SIG-M5 treated with dmso at 0.1 percent for 504 hours (cell line): ENCODE measurements around the gene NHEJ1.

Experiments used
- DNase-seq: peaks from one replicate; lab custom pipeline; 2025; ENCODE audit not compliant: unreplicated experiment; lab: John Stamatoyannopoulos, UW

NHEJ1 gene

DNA sequence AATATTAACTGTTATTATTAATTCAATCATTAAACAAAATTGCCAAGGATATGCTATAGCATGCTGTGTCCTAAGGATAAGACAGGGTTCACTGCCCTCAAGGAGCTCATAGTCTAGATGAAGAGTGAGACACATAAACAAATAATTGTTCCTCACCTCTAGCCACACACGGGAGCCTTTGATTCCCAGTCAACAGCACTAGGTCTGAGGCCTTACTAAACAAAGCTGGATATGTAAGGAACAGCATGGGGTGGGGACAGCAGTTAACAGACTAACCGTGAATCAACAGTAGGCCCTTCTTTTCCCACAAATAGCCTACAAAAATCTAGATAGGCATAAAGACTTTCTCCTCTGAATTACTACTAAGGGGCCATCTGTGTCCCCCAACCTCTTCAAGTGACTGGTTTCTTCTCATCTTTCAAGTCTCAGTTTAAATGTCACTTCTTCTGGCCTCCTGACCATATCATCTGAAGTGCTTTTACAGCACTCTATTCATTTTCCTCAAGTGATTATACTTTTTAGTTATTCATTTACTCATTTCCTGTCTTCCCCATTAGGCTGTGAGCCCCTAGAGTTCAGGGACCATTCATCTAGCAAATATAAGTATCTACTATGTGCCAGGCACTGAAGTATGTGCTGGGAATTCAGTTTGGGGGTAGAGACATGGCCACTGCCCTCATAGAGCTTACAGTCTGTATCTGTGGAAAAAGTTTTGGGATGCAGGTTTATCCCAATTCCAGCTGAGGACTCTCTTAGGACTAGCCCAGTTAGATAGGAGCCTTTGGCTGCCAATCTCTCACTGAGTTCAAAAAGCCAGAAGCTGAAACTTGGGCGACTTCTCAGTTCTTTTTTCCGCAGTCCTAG lies 69.9 kb downstream of the NHEJ1 start:
- DNase-seq = no peak

DNA sequence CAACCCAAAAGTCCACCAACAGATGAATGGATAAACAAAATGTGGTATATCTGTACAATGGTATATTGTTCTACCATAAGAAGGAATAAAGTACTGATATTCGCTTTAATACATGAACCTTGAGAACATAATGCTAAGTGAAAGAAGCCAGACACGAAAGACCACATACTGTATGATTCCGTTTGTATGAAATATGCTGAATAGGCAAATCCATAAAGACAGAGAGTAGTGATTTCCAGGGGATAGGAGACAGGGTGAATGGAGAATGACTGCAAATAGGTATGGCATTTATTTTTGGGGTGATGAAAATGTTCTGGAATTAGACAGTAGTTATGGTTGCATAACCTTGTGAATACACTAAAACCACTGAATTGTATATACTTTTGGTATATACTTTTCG lies 71.3 kb downstream of the NHEJ1 start:
- DNase-seq = no peak

DNA sequence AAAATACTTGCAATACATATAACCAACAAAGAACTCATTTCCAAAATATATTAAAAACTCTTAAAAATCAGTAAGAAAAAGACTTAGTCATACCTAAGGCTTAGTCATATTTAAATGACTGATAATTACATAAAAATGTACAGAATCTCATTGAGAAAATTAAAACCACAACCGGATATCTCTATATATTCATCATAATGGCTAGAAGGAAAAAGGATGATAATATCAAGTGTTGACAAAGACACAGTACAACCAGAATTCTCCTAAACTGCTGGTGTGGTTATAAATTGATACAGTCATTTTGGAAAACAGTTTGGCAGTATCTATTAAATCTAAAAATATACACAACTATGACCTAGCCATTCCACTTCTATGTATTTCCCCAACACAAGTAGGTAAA lies 72.8 kb downstream of the NHEJ1 start:
- no peak for DNase-seq

DNA sequence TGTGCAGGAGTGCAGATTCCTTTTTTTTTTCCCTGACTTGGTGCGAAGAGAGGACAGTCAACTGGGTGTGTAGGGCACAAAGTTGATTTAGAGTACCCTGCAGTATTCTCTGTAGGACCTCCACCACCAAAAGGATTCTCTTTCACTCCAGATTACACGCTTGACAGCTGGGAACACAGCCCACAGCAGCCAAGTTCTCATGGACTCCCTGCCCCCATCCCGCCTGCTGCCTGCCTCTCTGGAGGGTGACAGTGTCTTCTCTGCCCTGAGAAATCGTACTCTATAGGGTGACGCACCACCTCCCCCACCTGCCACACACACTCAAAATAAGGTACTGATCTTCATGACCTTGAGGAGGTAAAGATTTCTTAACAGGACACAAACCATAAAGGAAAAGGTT lies 73.3 kb downstream of the NHEJ1 start:
- no peak for DNase-seq

DNA sequence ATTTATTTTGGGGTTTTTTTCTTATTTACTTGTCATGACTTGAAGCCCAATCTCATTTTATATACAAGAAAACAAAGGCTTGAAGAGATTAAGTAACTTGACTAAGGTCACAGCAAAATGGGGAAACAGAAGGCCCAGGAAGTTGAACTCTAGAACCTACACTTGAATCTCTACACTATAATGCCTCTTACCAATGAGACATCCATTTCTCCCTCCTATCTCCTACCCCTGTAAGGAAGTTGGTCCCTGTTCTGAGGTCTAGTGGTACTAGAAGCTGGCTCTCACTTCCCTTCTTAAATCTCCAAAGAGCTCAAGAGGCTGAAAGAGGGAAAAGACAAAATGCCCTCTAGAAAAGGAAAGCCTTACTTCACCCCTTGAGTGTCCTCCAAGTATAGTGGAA lies 74.4 kb downstream of the NHEJ1 start:
- DNase-seq = peak; percentile 70

DNA sequence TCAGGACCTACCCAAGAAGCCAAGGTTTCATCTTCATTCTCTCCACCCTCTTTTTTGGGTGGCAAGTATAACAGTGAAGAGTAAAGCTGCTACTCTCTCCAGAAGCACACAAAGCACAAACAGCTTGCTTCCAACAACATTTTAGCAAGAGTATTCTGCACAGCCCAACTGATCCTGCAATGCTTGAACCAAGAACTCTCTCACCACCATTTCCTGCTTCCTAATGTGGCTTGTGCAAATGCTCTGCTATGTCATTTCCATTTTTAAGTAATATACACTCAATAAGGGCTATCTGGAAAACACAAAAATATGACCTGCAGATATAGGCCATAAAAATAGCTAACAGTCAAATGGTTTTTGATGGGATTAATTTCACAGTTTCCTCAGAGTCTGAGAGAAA lies 75.8 kb downstream of the NHEJ1 start:
- no peak for DNase-seq

DNA sequence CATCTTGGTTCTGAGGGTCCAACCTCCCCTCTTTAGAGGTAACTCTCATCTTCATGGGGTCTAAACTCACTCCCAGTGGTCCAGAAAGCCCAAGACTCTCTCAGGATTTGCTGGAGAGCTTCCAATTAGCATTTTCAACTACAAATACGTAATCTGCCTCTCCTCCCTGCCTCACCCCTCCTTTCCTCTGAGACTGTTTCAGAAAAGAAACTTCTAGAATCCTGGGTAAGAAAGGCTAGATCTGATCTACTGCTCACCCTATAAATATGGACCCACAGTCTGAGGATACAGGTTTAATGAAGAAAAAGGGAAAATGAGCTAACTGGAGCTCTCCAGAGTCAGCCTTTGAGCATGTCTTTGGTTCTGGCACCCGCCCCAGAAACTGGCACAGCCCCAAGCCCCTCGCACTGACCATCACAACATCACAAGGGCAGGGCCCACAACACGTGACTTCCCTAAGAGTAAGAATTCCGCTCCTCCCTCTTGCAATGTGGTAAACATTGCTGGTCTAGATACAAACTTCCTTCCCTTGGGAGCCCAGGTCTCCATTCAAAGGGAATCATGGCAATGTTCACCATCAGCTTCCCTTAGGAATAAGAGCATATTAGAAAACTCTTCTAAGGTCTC lies 78.2 kb downstream of the NHEJ1 start:
- no peak for DNase-seq

DNA sequence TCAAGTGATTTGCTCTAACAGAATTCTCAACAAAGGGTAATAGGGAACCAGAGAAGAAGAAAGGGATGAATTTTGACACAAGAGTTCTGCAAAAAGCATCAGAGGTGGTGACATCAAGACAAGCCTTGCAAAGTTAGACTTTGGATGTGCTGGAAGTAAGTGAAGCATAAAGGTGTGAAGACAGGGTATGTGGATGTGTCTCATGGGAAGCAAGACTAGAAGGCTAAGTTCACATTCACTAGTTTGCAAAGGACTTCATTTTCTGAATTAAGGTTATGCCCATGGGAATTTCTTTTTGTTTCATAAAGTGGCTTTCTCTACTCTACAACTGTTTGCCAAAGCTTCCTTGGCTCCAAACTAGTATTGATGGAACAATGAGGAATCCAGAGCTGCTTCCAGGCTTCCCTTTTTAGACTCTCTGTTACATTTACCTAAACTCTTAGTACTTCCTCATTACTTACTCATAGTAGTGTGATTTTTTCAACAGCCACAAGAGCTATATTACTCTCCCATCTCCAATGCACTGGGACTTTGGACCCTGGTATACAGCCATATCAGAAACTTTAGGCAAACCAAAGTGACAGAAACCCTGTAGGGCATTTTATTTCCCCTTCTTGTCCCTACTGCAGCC lies 78.8 kb downstream of the NHEJ1 start:
- peak; percentile 32 for DNase-seq

DNA sequence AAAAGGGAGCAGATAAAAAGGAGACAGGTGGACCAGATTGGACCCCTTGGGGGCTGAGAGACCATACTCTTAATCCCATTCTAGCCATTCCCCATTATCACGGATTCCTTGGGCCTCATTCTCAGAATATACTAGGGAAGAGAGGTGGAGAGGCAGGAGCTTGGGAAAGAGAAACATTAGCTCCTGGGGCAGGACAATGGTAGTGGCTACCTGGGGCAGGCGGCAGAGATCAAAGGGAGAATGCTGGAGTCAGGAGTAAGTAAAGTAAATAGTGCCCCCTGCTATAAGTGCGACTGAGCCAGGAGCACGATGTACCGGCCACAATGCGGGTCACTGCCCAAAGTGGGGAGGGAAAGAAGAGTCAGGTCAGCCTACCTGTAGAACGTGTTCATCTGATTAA lies 79.5 kb downstream of the NHEJ1 start:
- no peak for DNase-seq

DNA sequence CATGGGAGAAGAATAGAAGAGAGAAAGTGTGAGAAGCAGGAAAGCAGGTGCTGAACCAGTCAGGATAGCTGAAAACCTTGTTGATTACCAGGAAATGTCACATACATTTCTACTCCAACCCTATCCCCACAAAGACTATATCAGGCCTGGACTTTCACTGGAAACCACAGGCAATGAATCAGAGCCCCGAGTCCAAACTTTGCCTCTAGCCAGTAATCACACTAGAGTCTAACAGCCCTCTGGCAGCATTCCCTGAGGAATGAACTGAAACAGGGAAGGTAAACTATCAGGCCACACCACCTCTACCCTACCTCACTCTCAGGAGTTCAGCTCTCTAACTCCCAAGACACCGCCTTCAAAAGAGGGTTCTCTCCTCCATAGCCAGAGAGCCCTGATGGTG lies 81.2 kb downstream of the NHEJ1 start:
- no peak for DNase-seq

DNA sequence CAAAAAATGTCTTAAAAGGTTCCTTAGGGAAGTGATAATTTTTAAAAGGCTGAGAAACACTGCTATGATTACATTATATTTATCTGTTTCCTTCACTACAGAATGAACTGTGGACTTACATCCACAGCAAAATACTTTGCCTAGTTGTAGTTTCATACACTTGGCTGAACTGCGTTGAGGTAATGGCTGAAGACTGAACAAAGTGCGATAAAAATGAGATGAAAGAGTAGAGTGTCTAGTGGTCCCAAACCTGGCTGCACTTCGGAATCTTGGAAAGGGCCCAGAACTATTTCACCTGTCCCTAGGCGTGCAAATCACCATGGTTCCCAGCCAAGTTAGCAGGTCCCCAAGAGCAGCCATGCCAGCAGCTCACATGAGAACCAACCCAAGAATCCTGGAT lies 81.7 kb downstream of the NHEJ1 start:
- no peak for DNase-seq

DNA sequence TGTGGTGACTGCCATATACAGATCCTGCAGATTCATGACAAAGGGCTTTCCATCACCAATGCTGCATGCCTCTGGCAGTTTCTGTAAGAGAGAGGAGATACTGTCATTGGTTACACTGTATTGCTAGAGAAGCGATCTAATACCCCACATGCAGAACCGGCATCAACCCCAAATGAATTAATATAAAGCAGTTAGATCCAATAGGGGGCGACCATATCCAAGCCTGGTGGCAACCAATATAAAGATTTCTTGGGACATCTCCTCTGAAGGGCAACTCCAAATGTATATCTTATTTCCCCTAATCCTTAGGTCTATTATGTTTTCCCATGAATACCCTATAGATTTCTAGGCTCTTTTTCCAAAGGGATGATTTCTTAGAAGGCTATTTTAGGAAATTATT lies 82.5 kb downstream of the NHEJ1 start:
- no peak for DNase-seq

DNA sequence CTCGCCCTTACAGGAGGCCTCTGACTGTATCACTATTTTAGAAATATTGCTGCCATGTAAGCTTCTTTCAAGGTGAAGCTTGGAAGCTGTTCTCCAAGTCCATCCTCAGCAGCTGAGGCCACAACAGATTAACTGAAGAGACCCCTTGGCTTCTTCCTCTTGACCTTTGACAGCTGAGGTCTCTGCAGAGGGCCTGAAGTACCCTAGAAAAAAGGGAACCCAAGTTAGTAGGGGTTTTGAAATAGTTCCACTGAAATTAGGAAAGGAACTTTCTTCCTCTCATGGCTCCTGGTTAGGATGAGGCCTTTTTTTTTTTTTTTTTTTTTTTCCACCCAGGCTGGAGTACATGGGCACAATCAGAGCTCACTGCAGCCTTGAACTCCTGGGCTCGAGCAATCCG lies 84.4 kb downstream of the NHEJ1 start:
- DNase-seq = peak; percentile 52

DNA sequence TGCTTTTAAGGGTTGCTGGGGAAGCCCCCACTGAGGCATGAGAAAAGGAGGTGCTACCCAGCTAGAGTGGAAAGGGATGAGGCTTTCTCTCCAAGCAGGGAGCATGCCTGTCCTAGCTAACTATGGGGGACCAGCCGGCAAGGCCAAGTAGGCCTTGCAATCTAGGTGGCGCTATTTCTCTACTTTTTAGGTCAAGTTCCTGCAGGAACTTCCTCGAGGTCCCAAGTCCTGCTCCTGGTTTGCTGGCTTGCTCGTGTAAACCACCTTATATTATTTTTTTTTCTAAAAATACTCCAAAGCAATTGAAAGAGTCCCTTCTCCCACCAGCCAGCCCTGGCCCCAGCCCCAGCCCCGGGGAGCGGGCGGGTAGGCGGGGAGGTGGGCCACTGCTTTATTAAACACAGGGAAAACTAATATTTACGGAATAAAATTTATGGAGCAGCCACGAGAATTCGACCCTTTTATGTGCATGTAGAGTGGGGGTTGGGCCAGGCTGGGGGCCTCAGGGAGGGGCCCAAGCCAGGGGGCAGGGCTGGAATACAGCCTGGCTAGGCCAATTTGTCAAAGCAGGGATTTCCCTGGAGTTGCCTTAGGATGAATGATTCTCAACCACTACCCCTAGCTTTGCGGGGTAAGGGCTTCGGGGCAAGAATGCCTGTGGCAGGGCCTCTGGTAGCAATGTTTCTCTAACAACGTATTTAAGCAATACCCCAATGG lies 87.0 kb downstream of the NHEJ1 start:
- peak; percentile 70 for DNase-seq

DNA sequence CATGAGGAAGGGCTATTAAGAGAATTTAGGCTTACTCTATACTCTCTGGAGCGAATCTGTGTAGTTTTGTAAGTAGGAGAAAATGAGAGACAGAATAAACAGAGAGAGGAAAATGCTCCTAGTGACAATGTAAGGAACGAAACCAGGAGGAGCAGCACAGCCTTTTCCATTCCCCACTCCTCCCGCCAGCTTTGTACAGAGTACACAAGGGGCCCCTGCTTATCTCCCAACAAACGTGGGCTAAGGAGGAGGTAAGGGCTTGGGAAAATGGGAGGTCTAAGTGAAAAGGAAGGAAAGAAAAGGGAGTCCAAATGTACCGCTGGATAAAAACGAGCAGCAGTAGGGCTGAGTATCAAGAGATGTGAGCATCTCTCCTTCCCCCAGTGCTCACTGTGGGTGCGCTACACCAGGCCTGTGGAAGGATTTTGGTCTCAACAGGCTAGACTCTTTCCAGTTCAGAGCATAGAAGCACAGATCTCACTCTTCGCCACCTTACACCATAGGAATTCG lies 87.8 kb downstream of the NHEJ1 start:
- DNase-seq = no peak

DNA sequence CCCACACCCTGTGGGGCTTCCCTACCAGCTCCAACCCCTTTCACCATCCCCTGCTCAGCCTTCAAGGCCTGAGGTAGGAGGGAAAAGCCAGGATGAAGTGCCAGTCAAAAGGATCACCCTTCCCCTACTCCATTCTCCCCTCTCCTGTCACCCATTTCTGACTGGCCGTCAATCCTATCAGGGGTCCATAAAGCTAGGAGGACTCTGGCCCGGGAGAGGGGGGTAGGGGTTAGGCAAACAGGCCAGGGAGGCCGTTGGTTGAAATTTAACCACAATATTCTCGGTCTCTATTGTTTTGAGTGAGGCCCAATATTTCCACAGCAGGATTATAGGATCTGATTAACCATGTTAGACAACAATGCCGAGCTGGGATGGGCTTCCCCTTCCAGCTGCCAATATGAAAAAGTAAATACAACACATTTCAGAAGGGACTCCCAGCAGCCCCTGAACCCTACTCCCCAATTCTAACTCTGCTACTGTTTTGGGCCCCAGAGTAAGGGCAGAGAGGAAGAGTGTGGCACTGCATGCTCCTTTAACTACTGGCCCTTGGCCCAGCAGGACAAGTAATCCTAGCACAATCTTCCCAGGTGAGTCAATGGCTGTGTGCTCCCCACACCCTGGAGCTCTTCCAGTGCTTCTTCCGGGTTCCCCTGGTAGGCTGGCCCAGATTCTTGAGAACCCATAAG lies 89.3 kb downstream of the NHEJ1 start:
- DNase-seq = no peak

DNA sequence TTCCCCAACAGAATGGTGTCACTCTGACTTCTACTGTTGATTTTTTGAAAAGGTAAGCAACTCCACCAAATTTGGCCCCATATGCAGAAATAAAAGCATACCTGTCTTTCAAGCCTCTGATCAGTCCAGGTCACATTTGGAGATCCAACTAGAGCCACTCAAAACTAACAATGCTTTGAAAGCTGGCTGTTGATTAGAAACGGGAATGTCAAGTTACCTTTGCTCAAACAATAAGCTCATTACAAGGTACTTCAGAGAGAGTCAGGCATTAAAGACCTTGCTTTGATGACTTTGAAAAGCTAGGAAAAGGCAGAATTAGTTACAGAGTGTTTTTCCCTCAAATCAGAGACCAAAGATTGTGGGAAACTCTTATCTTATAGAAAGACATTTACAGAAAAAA lies 95.1 kb downstream of the NHEJ1 start:
- DNase-seq = no peak

DNA sequence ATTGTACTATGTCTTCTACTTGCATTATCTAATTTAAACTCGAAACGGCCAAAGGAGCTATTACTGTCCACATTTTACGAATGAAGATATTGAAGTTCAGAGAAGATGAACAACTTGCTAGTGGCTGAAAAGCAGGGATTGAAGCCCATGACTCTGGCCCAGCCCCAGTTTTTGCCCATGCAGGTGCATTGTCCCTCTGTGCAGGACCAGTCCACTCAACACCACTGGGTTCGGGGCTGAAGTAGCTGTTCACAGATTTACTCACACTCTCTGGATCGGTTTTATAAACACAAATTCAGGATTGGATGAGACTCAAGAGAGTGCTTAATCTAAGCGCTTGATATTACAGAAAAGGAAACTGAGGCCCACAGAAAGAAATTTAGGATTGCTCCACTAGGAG lies 98.5 kb downstream of the NHEJ1 start:
- DNase-seq = no peak

DNA sequence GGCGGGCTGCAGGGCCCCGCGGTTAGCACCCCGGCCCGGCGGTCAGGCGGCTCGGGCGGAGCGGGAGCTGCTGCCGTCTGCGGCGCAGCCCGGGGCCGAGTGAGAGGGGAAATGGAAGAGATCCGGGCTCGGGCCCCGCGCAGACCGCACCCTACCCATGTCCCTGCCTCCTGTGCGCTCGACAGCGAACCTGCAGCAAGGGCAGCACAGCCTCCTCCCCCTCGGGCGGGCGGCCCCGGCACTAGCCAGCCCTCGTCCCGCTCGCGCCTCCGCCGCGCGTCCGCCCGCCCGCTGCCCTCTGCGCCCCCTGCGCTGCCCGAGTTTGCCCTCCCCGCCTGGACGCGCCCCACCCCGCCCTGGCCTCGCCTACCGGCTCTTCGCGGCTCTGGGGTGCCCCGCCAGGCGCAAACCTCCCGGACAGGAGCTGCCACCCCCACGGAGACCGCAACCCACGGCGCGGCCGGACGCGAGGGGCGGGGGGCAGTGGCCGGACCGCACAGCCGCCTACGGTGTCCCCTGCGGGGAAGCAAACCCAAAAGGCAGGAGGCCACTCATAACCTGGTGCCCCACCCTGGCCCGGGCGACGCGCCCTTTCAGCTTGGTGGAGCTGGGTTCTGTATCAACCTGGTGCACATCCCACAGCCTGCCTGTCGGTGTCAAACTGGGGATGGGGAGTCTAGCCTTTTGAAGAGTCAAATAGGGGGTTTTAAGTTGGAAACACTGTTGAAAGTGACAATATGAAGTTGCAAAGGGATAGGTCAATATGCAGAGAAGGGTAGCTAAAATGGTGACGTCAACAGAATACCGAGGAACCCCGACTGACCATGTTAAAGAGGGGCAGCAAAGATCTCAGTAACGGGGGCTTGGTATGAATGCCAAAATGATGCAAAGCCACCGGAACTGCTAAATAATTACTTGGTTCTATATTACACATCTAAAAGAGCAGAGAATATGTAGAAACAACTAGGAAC lies 99.5 kb downstream of the NHEJ1 start, which contains the start of gene IHH:
IHH (minus strand) TSS at position 101 of the 971 bp plus-strand sequence. CDS start 454 bp downstream, outside the sequence.
- no peak for DNase-seq
